H9 (cell line): ENCODE measurements around the gene DYNC2H1. TPM values are rescaled to one million over a fixed set of nuclear protein-coding genes. Genes with fewer than 3 reads are reported as not detected.
A peak's percentile ranks its signal among the peaks of the same experiment; 100 is the strongest.

Experiments used
- DNase-seq: peaks from one replicate; pipeline ENCODE4 v3.0.0-alpha.2; 2017
- H2AFZ ChIP-seq: one replicate; pipeline ENCODE4 v1.6.1; 2013; ENCODE audit warnings: mild to moderate bottlenecking, low read length, control low read depth, moderate library complexity
- H2AK5ac ChIP-seq: 2 replicates; pipeline ENCODE4 v1.6.1; 2013; ENCODE audit warnings: low read length, control low read depth, mixed read lengths; ENCODE audit not compliant: insufficient read length
- H2BK120ac ChIP-seq: one replicate; pipeline ENCODE4 v1.6.1; 2013; ENCODE audit warnings: low read depth, mild to moderate bottlenecking, low read length, control low read depth, inconsistent platforms; ENCODE audit not compliant: poor library complexity, severe bottlenecking
- H2BK12ac ChIP-seq: 2 replicates; pipeline ENCODE4 v1.6.1; 2013; ENCODE audit warnings: low read length, control low read depth, mixed read lengths, low read depth; ENCODE audit not compliant: insufficient read length
- H2BK15ac ChIP-seq: 2 replicates; pipeline ENCODE4 v1.6.1; 2013; ENCODE audit warnings: low read depth, low read length, control low read depth
- H2BK20ac ChIP-seq: one replicate; pipeline ENCODE4 v1.6.1; 2013; ENCODE audit warnings: low read depth, mild to moderate bottlenecking, low read length, control low read depth, inconsistent platforms; ENCODE audit not compliant: poor library complexity, severe bottlenecking
- H2BK5ac ChIP-seq: 2 replicates; pipeline ENCODE4 v1.6.1; 2013; ENCODE audit warnings: low read length, control low read depth, mixed read lengths; ENCODE audit not compliant: insufficient read length
- H3K14ac ChIP-seq: 2 replicates; pipeline ENCODE4 v1.6.1; 2013; ENCODE audit warnings: low read length, control low read depth; ENCODE audit not compliant: insufficient read depth
- H3K18ac ChIP-seq: 2 replicates; pipeline ENCODE4 v1.6.1; 2013; ENCODE audit warnings: low read depth, mild to moderate bottlenecking, mixed read lengths, low read length, control low read depth; ENCODE audit not compliant: insufficient read length
- H3K23ac ChIP-seq: 2 replicates; pipeline ENCODE4 v1.6.1; 2013; ENCODE audit warnings: low read length, control low read depth, mixed read lengths, low read depth; ENCODE audit not compliant: insufficient read length
- H3K23me2 ChIP-seq: 2 replicates; pipeline ENCODE4 v1.6.1; 2013; ENCODE audit warnings: low read depth, mild to moderate bottlenecking, mixed read lengths, low read length, control low read depth; ENCODE audit not compliant: insufficient read length, poor library complexity, severe bottlenecking
- H3K27ac ChIP-seq: 2 replicates; pipeline ENCODE4 v1.5.1; 2013; ENCODE audit warnings: low read length, control low read depth, mixed read lengths, low read depth; ENCODE audit not compliant: insufficient read length
- H3K27me3 ChIP-seq: 2 replicates; pipeline ENCODE4 v1.6.1; 2013; ENCODE audit warnings: low read length, control low read depth, inconsistent platforms; ENCODE audit not compliant: insufficient read depth
- H3K4ac ChIP-seq: 2 replicates; pipeline ENCODE4 v1.6.1; 2013; ENCODE audit warnings: low read depth, mild to moderate bottlenecking, control low read depth, inconsistent platforms, low read length, moderate library complexity
- H3K4me1 ChIP-seq: 2 replicates; pipeline ENCODE4 v1.6.1; 2013; ENCODE audit warnings: low read length, control low read depth, inconsistent platforms; ENCODE audit not compliant: insufficient read depth
- H3K4me2 ChIP-seq: 2 replicates; pipeline ENCODE4 v1.6.1; 2013; ENCODE audit warnings: low read length, control low read depth, mixed read lengths; ENCODE audit not compliant: insufficient read length, insufficient read depth
- H3K56ac ChIP-seq: 2 replicates; pipeline ENCODE4 v1.6.1; 2013; ENCODE audit warnings: low read depth, mild to moderate bottlenecking, mixed read lengths, low read length, control low read depth; ENCODE audit not compliant: insufficient read length
- H3K79me1 ChIP-seq: 2 replicates; pipeline ENCODE4 v1.6.1; 2013; ENCODE audit warnings: low read depth, mild to moderate bottlenecking, moderate library complexity, low read length, control low read depth, inconsistent platforms; ENCODE audit not compliant: insufficient read depth, poor library complexity, severe bottlenecking
- H3K79me2 ChIP-seq: 2 replicates; pipeline ENCODE4 v1.6.1; 2013; ENCODE audit warnings: low read length, control low read depth, inconsistent platforms; ENCODE audit not compliant: insufficient read depth
- H3K9ac ChIP-seq: 2 replicates; pipeline ENCODE4 v1.6.1; 2013; ENCODE audit warnings: low read length, control low read depth, mixed read lengths; ENCODE audit not compliant: insufficient read length; ENCODE audit errors: extremely low read depth
- H3K9me3 ChIP-seq: one replicate; pipeline ENCODE4 v1.6.1; 2013; ENCODE audit warnings: low read depth, low read length, inconsistent platforms; ENCODE audit not compliant: control insufficient read depth
- H3T11ph ChIP-seq: one replicate; pipeline ENCODE4 v1.6.1; 2013; ENCODE audit warnings: mild to moderate bottlenecking, low read length, control low read depth, inconsistent platforms
- H4K20me1 ChIP-seq: one replicate; pipeline ENCODE4 v1.6.1; 2013; ENCODE audit not compliant: control insufficient read depth, insufficient read length, insufficient read depth
- H4K5ac ChIP-seq: 2 replicates; pipeline ENCODE4 v1.6.1; 2013; ENCODE audit warnings: low read depth, mild to moderate bottlenecking, mixed read lengths, low read length, control low read depth; ENCODE audit not compliant: insufficient read length
- H4K8ac ChIP-seq: replicated peaks from 2 replicates; pipeline ENCODE4 v1.6.1; 2013; ENCODE audit warnings: low read length, control low read depth, mixed read lengths, low read depth; ENCODE audit not compliant: insufficient read length
- H4K91ac ChIP-seq: 2 replicates; pipeline ENCODE4 v1.6.1; 2013; ENCODE audit warnings: low read depth, mild to moderate bottlenecking, moderate library complexity, mixed read lengths, low read length, control low read depth; ENCODE audit not compliant: insufficient read length
- H3K27ac Mint-ChIP-seq, 3 experiments: 2 replicates in 2 of 3; 3 replicates in 1 of 3; pipeline ENCODE4 v1.8.0; 2020 to 2021; ENCODE audit warnings: mixed read lengths in 3 of 3, mild to moderate bottlenecking in 1 of 3, moderate library complexity in 1 of 3
- H3K27me3 Mint-ChIP-seq: 2 replicates; pipeline ENCODE4 v1.8.0; 2021; ENCODE audit warnings: low read depth, mild to moderate bottlenecking, moderate library complexity, mixed read lengths
- H3K36me3 Mint-ChIP-seq, 3 experiments: 2 replicates in 2 of 3; 3 replicates in 1 of 3; pipeline ENCODE4 v1.8.0; 2020 to 2021; ENCODE audit warnings: low read depth in 3 of 3, mixed read lengths in 3 of 3; ENCODE audit not compliant: insufficient read depth in 1 of 3
- H3K4me1 Mint-ChIP-seq, 2 experiments: 2 replicates each; pipeline ENCODE4 v1.8.0; 2020; ENCODE audit warnings: mixed read lengths in 2 of 2
- H3K4me3 Mint-ChIP-seq, 2 experiments: 2 replicates in 1 of 2; 3 replicates in 1 of 2; pipeline ENCODE4 v1.8.0; 2020 to 2021; ENCODE audit warnings: mild to moderate bottlenecking in 2 of 2, mixed read lengths in 2 of 2, moderate library complexity in 1 of 2
- H3K9me3 Mint-ChIP-seq, 2 experiments: 2 replicates in 1 of 2; 3 replicates in 1 of 2; pipeline ENCODE4 v1.8.0; 2020; ENCODE audit warnings: mild to moderate bottlenecking in 2 of 2, mixed read lengths in 2 of 2, moderate library complexity in 1 of 2
- CTCF ChIP-seq: fragments of 200-600 bp; sonication (generic); conservative IDR thresholded peaks from 3 replicates; pipeline ENCODE4 v1.8.0; 2021; ENCODE audit warnings: antibody characterized with exemption, mild to moderate bottlenecking
- WGBS: extraction: QIAGEN DNeasy Blood & Tissue Kit; methylation state at CpG from one replicate; pipeline ENCODE4 v1.1.7; 2013; ENCODE audit warnings: missing lambda C conversion rate, low lambda C conversion rate, mixed read lengths; ENCODE audit not compliant: insufficient read length; ENCODE audit errors: extremely low coverage; 5-methylcytosine and 5-hydroxymethylcytosine counted together
- total RNA-seq: library from RNA; stranded (reverse); gene quantifications from 2 replicates; pipeline ENCODE4 v1.2.1, GENCODE V29; 2021

DYNC2H1 gene
- total RNA-seq, 1 experiment from 2014 or later: 13.2 TPM

GRCh38 chr11:103448966-103449365 lies 339.7 kb downstream of the DYNC2H1 start:
- 100% methylated on average over 1 of the region's 3 CpGs for WGBS
- no peak overlapping the region for H3K4me3 Mint-ChIP-seq
- Histone ChIP-seq H2BK5ac (no peak overlapping the region), H4K8ac (no peak overlapping the region), H4K91ac (no peak overlapping the region), H3K27me3 (no peaks in the 10 kb centered on the region), H3K4me2 (no peak overlapping the region), H2BK120ac (no peak overlapping the region), H4K5ac (no peak overlapping the region), H3K79me1 (no peaks in the 10 kb centered on the region), H4K20me1 (no peaks in the 10 kb centered on the region), H3K9ac (no peak overlapping the region), H3K79me2 (no peaks in the 10 kb centered on the region), H3K4ac (no peak overlapping the region), H3K56ac (no peak overlapping the region), H3K27ac (no peak overlapping the region), H3K23me2 (no peaks in the 10 kb centered on the region), H2AFZ (no peak overlapping the region), H2BK20ac (no peak overlapping the region), H3K23ac (no peak overlapping the region), H3K18ac (no peak overlapping the region), H3T11ph (no peak overlapping the region), H3K4me1 (no peaks in the 10 kb centered on the region), H3K9me3 (no peaks in the 10 kb centered on the region), H2AK5ac (no peak overlapping the region), H3K14ac (no peak overlapping the region), H2BK15ac (no peak overlapping the region), H2BK12ac (no peak overlapping the region)
- H3K27me3 Mint-ChIP-seq: no peaks in the 10 kb centered on the region
- TF ChIP-seq CTCF: no peak
- no peaks in the 10 kb centered on the region for H3K9me3 Mint-ChIP-seq
- no peak for DNase-seq
- peaks cover under 1 to 3% of the 10 kb centered on the region in 2 experiments; a peak in 3 of 4 replicates for H3K4me1 Mint-ChIP-seq
- no peaks in the 10 kb centered on the region for H3K36me3 Mint-ChIP-seq
- H3K27ac Mint-ChIP-seq: peak overlapping the region; percentile 12 to 93 (median 56); a peak in 5 of 7 replicates
